ENCODE measurements around the gene NYNRIN. TPM values are rescaled to one million over a fixed set of nuclear protein-coding genes. Genes with fewer than 3 reads are reported as not detected.

NYNRIN gene
- total RNA-seq, 1 experiment from 2014 or later = 3.6 TPM

DNA sequence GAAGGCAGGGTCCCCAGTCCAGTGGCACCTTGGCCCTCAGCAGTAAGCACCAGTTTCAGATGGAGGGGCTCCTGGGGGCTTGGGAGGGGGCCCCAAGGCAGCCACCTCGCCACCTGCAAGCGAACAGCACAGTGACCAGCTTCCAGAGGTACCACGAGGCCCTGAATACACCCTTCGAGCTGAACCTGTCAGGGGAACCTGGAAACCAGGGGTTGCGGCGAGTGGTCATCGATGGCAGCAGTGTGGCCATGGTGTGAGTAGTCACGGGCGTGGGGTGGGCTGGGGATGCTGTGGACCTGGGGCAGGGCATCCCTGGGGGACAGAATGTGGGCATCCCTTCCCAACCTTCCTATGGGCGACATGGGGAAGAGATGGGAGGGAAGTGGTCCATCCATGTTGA is 11.2 kb downstream of the NYNRIN start:
- H3K4me3 ChIP-seq (ENCODE audit: insufficient read depth, low read depth, low read length) = no peak overlapping the region
- DNase-seq = peak; percentile 16
- no peaks in the 10 kb centered on the region for H3K27me3 ChIP-seq (ENCODE audit: control insufficient read depth, insufficient read depth, low read length)
- peaks cover 3% of the 10 kb centered on the region for H3K36me3 ChIP-seq (replicated peaks; ENCODE audit: control insufficient read depth, insufficient read depth, low read length)

DNA sequence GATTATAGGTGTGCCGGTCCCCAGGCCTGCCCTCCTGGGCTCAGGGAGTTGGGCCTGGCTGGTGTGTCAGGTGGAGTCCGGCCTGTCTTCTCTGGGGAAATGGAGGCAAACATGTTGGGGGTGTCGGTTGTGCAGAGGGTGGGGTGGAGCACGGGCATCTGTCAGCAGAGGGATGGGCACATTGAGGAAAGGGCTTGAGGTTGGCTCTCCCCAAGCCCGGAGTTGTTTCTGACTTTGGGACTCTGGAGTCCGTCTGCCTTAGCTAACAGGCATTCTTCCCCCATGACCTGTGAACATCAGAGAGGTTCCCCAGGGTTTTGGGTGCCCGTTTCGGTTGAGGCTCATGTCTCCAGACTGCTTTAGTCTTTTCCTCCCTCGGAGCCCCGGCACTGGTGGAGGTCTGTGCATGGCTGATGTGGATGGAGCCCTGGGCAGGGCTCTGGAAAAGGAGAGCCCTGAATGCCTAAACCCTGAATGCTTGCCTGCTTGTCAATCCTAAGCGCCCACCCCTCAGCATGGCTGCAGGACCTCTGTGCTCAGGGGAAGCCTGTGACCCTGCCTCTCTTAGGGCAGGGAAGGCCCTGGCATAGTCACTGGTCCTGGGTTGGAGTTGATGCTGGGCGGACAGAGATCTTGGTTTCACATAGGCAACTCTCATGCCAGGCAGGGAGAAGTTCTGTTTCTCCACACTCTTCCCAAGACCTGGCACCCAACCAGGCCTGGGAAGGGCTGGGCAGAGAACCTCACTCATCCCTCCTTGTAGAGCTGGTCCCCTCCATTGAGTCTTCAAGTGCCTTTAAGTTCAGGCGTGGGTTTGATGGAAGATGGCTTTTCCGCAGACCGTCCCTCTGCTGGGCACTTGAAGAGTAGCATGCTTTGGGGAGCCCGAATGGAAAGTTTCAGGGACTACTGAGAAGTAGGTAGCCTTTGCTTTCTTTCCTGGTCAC is 12.9 kb downstream of the NYNRIN start:
- peaks cover 3% of the 10 kb centered on the region for H3K36me3 ChIP-seq (replicated peaks; ENCODE audit: control insufficient read depth, insufficient read depth, low read length)
- DNase-seq = peak; percentile 88
- no peak overlapping the region for H3K4me3 ChIP-seq (ENCODE audit: insufficient read depth, low read depth, low read length)
- H3K27me3 ChIP-seq (ENCODE audit: control insufficient read depth, insufficient read depth, low read length) = no peaks in the 10 kb centered on the region

DNA sequence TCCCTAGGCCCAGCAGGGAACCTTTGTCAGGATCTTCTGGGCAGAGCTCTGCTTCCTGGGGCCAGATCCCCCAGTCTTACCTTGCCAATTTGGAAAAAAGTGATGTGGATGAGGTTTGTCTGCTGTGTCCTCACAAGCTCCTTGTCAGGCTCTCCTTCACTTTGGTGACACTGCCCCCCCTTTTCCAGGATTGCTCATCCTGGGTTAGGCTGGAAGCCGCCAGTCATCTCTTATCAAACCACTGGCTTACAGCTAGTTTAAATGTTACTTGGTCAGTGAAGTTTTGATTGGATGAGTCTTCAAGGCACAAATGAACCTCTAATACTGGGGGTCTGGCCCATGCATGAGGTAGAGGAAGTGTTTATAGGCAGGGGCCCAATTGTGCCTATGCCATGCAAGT is 15.3 kb downstream of the NYNRIN start:
- Histone ChIP-seq H3K4me3 (ENCODE audit: insufficient read depth, low read depth, low read length) (no peak overlapping the region), H3K36me3 (replicated peaks; ENCODE audit: control insufficient read depth, insufficient read depth, low read length) (peaks cover 3% of the 10 kb centered on the region), H3K27me3 (ENCODE audit: control insufficient read depth, insufficient read depth, low read length) (peaks cover 2% of the 10 kb centered on the region; the same call in 1 of the 2 replicates)
- no peak for DNase-seq

DNA sequence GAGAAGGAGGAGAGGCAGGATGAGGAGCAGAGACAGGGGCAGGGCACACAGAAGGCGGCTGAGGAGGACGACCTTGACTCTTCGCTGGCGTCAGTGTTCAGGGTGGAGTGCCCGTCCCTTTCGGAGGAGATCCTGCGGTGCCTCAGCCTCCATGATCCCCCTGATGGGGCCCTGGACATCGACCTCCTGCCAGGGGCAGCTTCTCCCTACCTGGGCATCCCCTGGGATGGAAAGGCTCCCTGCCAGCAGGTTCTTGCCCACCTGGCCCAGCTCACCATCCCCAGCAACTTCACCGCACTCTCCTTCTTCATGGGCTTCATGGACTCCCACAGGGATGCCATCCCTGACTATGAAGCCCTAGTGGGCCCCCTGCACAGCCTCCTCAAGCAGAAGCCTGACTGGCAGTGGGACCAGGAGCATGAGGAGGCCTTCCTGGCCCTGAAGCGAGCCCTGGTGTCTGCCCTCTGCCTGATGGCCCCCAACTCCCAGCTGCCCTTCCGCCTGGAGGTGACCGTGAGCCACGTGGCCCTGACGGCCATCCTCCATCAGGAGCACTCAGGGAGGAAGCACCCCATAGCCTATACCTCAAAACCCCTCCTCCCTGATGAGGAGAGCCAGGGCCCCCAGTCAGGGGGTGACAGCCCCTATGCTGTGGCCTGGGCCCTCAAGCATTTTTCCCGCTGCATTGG is 16.1 kb downstream of the NYNRIN start:
- DNase-seq = no peak

DNA sequence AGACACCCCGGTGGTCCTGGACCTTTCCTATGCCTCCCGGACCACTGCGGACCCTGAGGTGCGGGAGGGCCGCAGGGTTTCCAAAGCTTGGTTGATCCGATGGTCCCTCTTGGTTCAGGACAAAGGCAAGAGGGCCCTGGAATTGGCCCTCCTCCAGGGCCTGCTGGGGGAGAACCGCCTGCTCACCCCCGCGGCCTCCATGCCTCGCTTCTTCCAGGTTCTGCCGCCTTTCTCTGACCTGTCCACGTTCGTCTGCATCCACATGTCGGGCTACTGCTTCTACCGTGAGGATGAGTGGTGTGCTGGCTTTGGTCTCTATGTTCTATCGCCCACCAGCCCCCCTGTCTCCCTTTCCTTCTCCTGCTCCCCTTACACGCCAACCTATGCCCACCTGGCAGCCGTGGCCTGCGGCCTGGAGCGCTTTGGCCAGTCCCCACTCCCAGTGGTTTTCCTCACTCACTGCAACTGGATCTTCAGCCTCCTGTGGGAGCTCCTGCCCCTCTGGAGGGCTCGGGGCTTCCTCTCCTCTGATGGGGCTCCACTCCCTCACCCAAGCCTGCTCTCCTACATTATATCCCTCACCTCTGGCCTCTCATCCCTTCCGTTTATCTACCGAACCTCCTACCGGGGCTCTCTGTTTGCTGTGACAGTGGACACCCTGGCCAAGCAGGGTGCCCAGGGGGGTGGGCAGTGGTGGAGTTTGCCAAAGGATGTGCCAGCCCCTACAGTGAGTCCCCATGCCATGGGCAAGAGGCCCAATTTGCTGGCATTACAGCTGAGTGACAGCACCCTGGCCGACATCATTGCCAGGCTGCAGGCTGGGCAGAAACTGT is 16.8 kb downstream of the NYNRIN start:
- no peak for DNase-seq
- peaks cover 4% of the 10 kb centered on the region; the same call in 1 of the 2 replicates for H3K27me3 ChIP-seq (ENCODE audit: control insufficient read depth, insufficient read depth, low read length)
- H3K4me3 ChIP-seq (ENCODE audit: insufficient read depth, low read depth, low read length) = no peak overlapping the region
- H3K36me3 ChIP-seq (replicated peaks; ENCODE audit: control insufficient read depth, insufficient read depth, low read length) = peaks cover 3% of the 10 kb centered on the region

More for the DNA sequence above, 16.1 kb downstream of the NYNRIN start:
- H3K27me3 ChIP-seq (ENCODE audit: control insufficient read depth, insufficient read depth, low read length) = peaks cover 2% of the 10 kb centered on the region; the same call in 1 of the 2 replicates
- no peak overlapping the region for H3K4me3 ChIP-seq (ENCODE audit: insufficient read depth, low read depth, low read length)
- H3K36me3 ChIP-seq (replicated peaks; ENCODE audit: control insufficient read depth, insufficient read depth, low read length) = peaks cover 3% of the 10 kb centered on the region

DNA sequence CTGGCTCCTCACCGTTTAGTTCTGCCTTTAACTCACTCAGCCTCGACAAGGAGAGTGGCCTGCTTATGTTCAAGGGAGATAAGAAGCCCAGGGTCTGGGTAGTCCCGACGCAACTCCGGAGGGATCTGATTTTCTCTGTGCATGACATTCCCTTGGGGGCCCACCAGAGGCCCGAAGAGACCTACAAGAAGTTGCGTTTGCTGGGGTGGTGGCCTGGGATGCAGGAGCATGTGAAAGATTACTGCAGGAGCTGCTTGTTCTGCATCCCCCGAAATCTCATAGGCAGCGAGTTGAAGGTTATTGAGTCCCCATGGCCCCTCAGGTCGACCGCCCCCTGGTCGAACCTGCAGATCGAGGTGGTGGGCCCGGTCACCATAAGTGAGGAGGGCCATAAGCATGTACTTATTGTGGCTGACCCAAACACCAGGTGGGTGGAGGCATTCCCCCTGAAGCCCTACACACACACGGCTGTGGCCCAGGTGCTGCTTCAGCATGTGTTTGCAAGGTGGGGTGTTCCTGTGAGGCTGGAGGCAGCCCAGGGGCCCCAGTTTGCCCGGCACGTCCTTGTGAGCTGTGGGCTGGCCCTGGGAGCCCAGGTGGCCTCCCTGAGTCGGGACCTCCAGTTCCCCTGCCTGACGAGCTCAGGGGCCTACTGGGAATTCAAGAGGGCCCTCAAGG is 17.6 kb downstream of the NYNRIN start:
- peaks cover 4% of the 10 kb centered on the region; the same call in 1 of the 2 replicates for H3K27me3 ChIP-seq (ENCODE audit: control insufficient read depth, insufficient read depth, low read length)
- DNase-seq = no peak
- no peak overlapping the region for H3K4me3 ChIP-seq (ENCODE audit: insufficient read depth, low read depth, low read length)
- peaks cover 3% of the 10 kb centered on the region for H3K36me3 ChIP-seq (replicated peaks; ENCODE audit: control insufficient read depth, insufficient read depth, low read length)

DNA sequence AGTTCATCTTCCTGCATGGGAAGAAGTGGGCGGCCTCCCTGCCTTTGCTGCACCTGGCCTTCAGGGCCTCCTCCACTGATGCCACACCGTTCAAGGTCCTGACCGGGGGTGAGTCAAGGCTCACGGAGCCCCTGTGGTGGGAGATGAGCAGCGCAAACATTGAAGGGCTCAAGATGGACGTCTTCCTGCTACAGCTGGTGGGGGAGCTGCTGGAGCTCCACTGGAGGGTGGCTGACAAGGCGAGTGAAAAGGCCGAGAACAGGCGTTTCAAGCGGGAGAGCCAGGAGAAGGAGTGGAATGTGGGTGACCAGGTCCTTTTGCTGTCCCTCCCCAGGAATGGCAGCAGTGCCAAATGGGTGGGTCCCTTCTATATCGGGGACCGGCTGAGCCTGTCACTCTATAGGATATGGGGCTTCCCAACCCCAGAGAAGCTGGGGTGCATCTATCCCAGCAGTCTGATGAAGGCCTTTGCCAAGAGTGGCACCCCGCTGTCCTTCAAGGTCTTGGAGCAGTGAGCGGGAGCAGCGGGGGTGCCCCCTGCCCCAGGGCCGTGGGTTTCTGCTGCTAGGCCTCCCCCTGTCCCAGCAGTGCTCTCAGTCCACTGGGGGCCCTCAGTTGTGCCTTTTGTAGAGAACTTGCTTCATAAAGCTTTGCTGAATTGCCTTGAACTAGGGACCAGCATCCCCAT is 18.3 kb downstream of the NYNRIN start:
- Histone ChIP-seq H3K27me3 (ENCODE audit: control insufficient read depth, insufficient read depth, low read length) (peaks cover 4% of the 10 kb centered on the region; the same call in 1 of the 2 replicates), H3K36me3 (replicated peaks; ENCODE audit: control insufficient read depth, insufficient read depth, low read length) (peaks cover 3% of the 10 kb centered on the region), H3K4me3 (ENCODE audit: insufficient read depth, low read depth, low read length) (no peak overlapping the region)
- DNase-seq = peak; percentile 51

DNA sequence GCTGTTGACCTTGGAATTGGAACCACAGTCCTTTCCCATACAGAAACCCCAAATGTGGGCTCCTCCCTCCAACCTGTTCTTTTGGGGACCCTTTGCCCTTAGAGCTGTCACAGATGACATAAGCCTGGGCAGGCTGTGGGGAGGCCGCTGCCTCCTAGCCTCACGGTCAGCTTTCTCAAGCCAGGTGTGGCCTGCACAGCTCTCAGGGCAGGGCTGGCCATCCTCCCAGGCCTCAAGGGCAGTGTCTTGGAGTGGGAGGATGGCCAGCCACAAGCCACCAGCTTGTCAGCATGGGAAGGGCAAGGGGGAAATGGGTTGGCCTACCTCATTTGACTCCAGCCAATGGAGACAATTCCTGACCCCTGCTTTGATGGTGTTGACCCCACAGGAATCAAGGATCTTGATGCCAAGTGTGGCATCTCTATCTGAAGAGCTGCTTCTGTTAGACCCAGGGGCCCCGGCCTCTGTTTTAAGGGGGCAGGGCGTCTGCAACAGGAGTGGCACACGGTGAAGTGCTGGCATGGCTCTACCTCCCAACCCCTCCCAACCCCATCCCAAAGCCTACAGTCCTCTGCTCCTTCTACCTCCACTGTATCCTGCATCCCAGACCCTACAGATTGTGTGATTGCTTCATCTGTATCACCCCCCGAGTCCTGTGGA is 19.2 kb downstream of the NYNRIN start:
- peaks cover 6% of the 10 kb centered on the region; the same call in 1 of the 2 replicates for H3K27me3 ChIP-seq (ENCODE audit: control insufficient read depth, insufficient read depth, low read length)
- H3K36me3 ChIP-seq (replicated peaks; ENCODE audit: control insufficient read depth, insufficient read depth, low read length) = peaks cover 3% of the 10 kb centered on the region
- H3K4me3 ChIP-seq (ENCODE audit: insufficient read depth, low read depth, low read length) = no peak overlapping the region
- no peak for DNase-seq

DNA sequence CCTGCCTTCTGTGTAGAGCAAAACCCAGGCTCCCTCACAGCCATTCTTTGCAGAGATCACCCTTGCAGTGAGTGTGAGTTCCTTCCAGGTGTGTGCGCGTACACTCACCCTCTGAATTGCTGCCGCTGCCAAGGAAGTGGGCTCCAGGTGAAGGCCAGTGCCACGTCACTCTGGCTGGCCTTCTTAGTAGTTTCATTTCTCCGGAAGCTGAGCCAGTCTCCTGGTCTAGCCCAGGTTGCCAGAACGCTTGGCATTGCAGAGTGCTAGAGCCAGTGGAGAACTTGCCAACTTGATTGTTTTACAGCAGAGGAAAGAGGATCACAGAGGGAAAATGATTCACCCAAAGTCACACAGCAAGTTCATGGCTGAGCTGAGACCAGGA is 19.7 kb downstream of the NYNRIN start:
- DNase-seq = no peak
- Histone ChIP-seq H3K27me3 (ENCODE audit: control insufficient read depth, insufficient read depth, low read length) (peaks cover 6% of the 10 kb centered on the region; the same call in 1 of the 2 replicates), H3K4me3 (ENCODE audit: insufficient read depth, low read depth, low read length) (no peak overlapping the region), H3K36me3 (replicated peaks; ENCODE audit: control insufficient read depth, insufficient read depth, low read length) (peaks cover 2% of the 10 kb centered on the region; the same call in 1 of the 2 replicates)

DNA sequence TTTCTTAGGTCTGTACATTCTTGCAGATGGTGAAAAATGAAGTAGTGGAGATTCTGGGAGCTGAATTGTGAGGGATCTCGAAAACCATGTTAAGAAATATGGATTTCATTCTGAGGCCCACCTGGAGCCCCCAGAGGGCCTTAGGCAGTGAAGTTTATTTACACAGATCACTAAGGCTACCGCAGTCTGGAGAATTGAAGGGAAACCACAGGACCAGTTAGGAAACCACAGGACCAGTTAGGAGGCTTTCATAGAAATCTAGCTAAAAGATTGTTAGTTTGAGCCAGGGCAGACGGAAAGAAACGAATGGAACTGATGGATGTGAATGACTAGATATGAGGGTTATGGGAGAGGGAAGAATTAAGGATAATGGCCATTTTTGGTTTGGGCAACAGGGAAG is 23.5 kb downstream of the NYNRIN start:
- H3K36me3 ChIP-seq (replicated peaks; ENCODE audit: control insufficient read depth, insufficient read depth, low read length) = no peaks in the 10 kb centered on the region

DNA sequence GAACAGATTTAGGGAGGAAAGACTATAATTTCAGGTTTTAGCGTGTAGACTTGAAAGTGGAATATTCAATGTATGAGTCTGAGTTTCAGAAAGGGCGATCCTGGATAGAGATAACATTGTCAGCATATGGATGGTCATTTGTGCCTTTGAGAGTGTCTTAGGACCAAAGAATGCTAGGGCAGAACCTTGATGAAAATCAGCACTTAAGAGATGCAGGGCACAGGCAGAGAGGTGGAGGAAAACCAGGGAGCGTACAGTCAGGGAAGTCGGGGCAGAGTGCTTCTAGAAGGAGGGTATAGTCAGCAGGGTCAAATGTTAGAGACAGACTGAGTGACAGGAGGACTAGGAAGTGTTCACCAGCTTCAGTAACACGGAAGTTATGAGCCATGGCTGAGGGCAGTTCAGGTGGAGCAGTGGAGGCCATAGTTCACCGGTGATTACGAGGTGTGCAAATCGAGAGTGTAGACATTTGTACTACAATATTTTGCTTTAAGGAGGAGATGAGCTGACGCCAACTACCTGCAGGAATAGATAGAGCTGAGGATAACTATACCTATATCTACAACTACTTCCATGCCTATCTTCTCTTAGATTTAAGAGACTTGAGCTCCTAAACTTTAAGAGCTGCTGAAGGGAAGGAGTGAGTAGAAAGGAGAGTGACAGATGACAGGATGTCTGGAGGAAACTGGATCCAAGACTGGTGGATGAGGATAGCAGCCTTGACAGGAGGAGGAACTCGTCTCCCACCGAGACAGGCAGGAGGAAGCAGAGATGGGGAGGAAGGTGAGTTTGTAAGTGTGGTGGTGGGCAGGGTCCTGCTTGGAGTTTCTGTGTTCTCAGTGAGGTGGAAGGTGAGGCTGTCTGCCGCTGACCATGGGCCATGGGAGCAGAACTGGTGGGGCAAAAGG is 24.1 kb downstream of the NYNRIN start:
- Histone ChIP-seq H3K27me3 (ENCODE audit: control insufficient read depth, insufficient read depth, low read length) (peaks cover 9% of the 10 kb centered on the region; the same call in 1 of the 2 replicates), H3K4me3 (ENCODE audit: insufficient read depth, low read depth, low read length) (no peak overlapping the region), H3K36me3 (replicated peaks; ENCODE audit: control insufficient read depth, insufficient read depth, low read length) (no peaks in the 10 kb centered on the region)
- no peak for DNase-seq

More for the DNA sequence above, 23.5 kb downstream of the NYNRIN start:
- H3K27me3 ChIP-seq (ENCODE audit: control insufficient read depth, insufficient read depth, low read length) = peaks cover 6% of the 10 kb centered on the region; the same call in 1 of the 2 replicates
- DNase-seq = no peak
- H3K4me3 ChIP-seq (ENCODE audit: insufficient read depth, low read depth, low read length) = no peak overlapping the region

DNA sequence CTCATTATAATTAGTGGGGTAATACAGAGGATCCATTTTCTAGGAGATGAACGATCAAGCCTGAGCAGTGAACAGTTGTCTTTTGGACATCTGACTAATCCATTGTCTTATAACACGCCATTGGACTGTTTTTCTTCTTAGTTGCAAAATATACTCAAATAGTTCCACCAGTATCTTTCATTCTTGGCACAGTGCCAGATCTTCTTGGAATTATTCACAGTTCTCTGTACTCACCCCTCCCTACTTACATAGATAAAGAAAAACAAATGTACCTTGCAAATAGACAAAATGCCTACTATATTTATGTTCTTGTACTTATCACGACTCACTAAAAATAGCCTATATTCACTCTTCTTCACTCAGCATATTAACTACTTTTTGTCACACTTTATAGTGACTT is 26.9 kb downstream of the NYNRIN start:
- no peak for DNase-seq
- Histone ChIP-seq H3K36me3 (replicated peaks; ENCODE audit: control insufficient read depth, insufficient read depth, low read length) (no peaks in the 10 kb centered on the region), H3K4me3 (ENCODE audit: insufficient read depth, low read depth, low read length) (no peak overlapping the region), H3K27me3 (ENCODE audit: control insufficient read depth, insufficient read depth, low read length) (peaks cover 14% of the 10 kb centered on the region)
